Endothelial cell of umbilical vein (primary cell): ENCODE results near the gene GPR153.

Experiments used
- MAX ChIP-seq: IDR thresholded peaks from 2 replicates; pipeline ENCODE4 v1.6.1; 2011; ENCODE audit not compliant: insufficient read depth, insufficient read length
- POLR2A ChIP-seq: IDR thresholded peaks from 2 replicates; pipeline ENCODE4 v1.6.1; 2012; ENCODE audit warnings: low read depth, mild to moderate bottlenecking, control low read depth, low read length
- POLR2AphosphoS5 ChIP-seq: IDR thresholded peaks from 2 replicates; pipeline ENCODE4 v1.6.1; 2012; ENCODE audit warnings: low read depth, mild to moderate bottlenecking, control low read depth, low read length, moderate library complexity; ENCODE audit not compliant: insufficient read depth

- TF ChIP-seq MAX (no peak), POLR2AphosphoS5 (no peak), POLR2A (no peak)
Measured at GRCh38 chr1:6211731-6212130, 49.2 kb downstream of the GPR153 start.
